GM21737 (cell line): ENCODE measurements around the gene NUP133.
"Not testable (repeated sequence)": the region's sequence is repeated elsewhere in the genome, so short reads cannot be mapped to it uniquely, and the experiment has no call there.

ENCODE experiments used
- ATAC-seq: cut with Tn5 transposase; IDR thresholded peaks from one replicate; pipeline ENCODE4 v1.9.1; 2021; ENCODE audit warnings: mild to moderate bottlenecking, moderate library complexity; ENCODE audit not compliant: unreplicated experiment

NUP133 gene

DNA sequence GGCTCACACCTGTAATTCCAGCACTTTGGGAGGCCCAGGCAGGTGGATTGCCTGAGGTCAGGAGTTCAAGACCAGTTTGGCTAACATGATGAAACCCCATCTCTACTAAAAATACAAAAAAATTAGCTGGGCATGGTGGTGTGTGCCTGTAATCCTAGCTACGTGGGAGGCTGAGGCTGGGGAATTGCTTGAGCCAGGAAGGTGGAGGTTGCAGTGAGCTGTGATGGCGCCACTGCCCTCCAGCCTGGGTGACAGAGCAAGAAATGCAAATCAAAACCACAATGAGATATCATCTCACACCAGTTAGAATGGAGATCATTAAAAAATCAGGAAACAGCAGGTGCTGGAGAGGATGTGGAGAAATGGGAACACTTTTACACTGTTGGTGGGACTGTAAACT is 3.1 kb upstream of the NUP133 start:
- ATAC-seq: not testable (repeated sequence)

DNA sequence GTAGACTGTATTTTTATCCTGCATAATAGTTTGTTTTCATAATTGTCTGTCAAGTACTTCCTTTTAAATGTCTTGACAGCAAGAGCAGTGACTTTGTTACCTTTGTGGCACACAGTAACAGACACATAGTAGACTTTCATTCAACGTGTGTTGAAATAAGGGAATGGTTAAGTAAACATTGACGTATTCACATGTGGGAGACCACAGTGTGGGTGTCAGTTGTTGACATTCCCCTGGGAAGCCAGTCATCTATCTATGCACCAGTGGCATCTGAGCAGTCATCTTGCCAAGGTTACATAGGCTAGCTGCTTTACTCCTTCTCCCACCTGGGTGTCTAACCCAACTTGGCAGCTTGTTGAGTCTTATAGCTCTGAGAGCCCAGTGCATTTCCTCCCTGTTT is 1.4 kb upstream of the NUP133 start:
- no peak for ATAC-seq

DNA sequence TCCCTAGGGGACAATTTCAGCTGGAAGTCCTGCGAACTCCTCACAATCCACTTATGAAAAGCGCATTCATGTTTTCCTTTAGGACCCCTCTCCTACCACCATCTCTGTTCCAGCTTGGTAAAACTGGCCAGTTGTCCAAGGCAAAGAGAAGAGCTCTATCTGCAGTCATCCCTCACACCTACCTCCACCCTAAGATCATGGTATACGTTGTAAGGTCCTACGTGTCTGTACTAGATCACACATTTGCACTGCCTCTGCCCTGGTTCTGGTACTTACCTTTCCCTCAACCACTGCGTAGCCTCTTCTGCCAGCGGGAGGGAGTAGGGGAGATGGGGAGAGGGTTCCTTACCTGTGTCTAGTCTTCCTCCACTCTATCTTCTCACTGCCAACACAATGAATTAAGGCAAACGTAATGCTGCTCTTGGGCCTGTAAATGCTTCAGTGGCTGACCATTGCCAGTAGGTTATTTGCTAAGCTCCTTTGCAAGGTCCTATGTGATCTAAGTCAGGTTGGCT is 739 bp upstream of the NUP133 start:
- ATAC-seq: no peak

DNA sequence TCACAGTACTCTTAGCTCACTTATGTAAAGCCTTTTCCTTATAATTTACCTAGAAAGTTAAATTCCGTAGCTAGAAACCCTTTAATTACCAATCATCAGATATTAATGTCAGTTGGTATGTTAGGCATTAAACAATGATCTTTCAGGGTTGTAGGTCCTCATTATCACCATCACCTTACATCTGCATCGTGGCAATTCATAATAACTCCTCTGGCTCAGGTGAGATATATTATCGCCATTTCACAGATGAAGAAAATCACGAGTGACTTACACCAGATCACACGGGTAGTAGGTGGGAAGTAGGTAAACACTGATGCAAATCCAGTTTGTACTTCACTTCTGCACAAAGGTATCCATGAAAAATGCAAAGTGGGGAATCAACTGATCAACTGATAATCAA is 639 bp downstream of the NUP133 start:
- peak; percentile 12 for ATAC-seq

DNA sequence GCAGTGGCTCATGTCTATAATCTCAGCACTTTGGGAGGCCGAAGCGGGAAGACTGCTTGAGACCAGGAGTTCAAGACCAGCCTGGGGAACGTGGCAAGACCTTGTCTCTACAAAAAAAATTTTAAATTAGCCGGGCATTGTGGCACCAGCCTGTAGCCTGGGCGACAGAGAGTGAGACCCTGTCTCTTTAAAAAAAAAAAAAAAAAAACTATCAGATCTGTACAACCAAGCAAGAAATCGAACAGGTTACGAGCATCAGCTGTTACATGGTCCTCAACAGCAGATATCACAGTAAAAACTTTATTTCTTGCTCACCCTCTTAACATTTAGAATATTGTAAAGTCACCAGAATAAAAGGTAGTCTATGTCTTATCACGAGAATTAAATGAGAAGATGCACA is 1.5 kb downstream of the NUP133 start:
- ATAC-seq: no peak

DNA sequence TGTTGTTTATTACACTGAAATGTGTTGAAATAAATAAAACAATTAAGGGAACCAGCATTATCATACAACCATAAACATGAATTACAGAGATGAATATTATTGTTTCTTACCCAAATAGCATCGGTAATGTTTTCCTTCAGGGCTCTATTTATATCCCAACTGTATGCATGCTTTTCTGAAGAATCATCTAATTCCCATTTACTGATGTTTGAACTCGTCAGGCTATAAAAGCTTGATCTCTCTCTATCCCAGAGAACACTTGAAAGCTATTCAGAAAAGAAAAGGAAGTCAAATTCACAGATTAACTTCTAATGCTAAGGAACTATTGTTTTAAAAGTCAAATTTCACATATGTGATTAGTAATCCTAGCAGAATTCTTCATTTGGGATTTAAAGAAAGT is 12.4 kb downstream of the NUP133 start:
- no peak for ATAC-seq

DNA sequence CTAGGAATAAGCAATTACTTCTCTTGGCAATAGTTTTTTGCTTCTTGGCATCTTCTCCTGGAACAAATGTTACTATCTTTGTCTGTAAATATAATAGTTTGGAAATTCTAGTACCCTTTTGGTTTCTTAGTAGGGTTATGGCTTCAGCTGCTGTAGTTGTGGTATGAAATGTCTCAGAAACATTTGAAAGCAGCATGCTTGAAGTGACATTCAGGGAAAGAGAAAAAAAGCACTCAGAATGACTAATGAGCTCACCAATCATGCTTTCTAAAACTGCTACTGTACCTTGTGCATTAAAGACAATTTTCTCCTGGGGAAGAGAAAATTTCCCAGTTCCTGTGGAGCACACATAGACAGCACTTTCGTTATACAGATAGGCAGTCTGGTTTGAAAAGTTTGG is 21.0 kb downstream of the NUP133 start:
- no peak for ATAC-seq

DNA sequence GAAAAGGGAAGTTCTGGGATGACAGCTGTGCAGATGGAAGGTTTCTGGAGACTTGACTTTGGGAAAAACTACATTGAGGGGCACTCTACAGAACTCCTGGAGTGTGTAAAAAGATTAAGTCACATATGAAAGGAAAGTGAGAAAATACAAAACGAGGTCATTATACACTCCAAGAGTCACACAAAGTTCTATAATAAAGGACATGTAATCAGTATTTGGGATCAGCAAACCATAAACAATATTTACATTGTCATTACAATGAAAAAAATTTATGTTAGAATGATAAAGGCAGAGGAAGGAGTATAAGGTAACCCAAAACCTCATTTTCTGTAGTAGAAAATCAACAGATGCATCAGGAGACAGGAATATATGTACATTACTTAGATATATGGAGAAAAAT is 22.8 kb downstream of the NUP133 start:
- no peak for ATAC-seq

DNA sequence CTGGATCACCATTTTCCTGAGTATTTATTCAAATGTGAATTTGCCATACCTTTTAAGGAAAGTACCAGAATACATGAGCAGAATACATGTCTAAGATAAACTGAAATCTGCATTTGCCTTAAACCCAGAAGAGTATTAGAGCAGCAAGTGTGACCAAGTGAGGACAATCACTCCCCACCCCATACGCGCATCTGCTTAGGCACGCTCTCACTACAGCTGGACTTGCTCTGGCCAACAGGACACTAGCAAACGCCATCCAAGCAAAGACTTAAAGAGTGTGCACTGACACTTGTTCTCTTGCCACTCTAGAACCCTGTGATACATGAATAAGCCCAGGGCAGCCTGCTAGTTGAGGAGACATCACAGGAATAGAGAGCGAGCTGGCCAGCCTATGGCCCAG is 25.6 kb downstream of the NUP133 start:
- ATAC-seq: no peak

DNA sequence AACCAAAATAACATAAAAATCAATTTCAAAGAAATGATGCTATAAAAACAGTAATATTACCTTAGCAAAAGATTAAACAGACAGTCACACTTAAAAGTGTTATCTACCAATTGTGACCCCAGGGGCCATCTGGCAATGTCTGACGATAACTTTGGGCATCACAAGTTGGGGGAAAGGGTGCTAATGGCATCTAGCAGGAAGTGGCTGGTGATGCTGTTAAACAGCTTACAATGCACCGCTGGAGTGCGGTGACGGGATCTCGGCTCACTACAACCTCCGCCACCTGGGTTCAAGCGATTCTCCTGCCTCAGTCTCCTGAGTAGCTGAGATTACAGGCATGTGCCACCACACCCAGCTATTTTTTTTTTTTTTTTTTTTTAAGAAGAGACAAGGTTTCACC is 27.6 kb downstream of the NUP133 start:
- ATAC-seq: no peak

DNA sequence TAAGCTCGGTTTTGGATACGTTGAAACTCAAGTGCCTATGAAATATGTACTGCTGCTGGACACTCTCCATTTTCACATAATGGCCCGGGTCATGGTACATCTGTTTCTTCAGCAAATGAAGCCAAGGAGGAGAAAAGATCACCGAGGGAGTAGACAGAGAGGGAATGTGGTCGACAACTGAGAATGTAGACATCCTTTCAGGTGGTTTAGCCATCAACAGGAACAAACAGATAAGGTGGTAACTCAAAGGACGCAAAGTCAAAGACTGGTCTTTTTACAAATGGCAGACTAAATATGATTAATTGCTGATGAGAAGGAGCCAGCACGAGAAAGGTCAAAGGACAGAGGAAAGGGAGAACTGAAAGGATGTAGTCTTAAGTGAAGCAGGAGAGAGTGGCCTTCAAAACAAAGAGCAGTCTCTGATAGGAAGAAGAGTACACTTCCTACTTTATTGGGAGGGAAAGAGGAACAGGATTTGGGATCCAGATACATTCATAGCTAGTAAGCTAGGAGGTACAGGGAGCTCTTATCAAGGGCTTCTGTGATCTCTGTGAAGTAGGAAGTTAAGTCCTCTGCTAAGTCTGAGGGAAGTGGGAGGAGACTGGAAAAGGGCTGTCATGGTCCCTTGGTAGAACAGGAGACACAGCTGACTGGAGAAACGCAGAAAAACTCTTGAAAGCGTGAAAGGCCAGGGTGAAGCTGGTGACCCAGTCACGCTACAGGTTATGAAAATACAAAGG is 28.3 kb downstream of the NUP133 start:
- ATAC-seq: peak; percentile 68

DNA sequence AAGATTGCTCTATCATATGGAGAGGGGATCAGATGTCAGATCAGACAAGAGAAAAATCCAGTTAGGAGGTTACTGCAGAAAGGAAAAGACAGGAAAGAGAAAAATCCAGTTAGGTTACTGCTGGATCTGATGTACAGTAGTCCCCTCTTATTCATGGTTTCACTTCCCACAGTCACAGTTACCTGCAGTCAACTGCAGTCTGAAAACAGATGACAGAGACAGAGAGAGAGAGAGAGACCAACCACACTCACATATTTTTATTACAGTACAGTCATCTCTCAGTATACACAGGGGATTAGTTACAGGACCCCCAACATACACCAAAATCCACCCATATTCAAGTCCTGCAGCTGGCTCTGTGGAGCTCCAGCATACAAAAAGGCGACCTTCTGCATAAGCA is 29.3 kb downstream of the NUP133 start:
- ATAC-seq: peak; percentile 57

DNA sequence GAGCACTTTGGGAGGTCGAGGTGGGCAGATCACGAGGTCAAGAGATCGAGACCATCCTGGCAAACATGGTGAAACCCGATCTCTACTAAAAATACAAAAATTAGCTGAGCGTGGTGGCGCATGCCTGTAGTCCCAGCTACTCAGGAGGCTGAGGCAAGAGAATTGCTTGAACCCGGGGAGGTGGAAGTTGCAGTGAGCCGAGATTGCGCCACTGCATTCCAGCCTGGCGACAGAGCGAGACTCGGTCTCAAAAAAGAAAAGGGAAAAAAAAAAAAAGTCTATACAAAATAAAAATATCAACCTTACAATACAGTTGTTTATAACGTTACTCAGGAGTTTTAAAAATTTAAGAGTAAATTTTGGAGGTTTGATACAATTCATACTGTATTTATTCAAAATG is 32.3 kb downstream of the NUP133 start:
- not testable (repeated sequence) for ATAC-seq

DNA sequence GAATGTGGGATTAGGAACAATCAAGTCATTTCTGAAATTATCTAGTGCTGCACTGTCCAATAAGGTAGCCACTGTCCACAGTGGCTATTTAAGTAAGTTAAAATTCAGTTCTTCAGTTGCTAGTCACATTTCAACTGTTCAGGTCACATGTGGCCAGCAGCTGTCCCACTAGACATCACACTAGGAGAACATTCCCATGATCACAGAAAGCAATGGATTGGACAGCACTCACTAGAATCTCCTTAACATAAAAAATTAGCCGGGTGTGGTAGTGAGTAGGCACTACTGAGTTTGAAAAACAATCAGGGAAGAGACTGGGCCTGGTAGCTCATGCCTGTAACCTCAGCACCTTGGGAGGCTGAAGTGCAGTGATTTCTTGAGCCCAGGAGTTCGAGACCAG is 33.6 kb downstream of the NUP133 start:
- ATAC-seq: no peak

DNA sequence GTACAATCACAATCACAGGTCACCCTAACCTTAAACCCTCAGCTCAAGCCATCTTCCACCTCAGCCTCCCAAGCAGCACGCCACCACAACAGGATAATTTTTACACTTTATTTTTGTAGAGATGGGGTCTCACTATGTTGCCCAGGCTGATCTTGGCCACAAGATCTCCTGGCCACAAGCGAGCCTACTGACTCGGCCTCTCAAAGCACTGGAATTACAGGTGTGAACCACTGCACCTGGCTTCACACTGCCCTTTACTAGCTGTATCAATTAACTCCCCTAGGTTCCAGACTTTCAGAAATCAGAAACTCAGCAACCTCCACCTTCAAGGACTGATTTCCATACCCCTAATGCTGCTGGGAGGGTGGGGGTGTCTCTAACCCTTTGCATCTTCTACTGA is 37.0 kb downstream of the NUP133 start:
- no peak for ATAC-seq

DNA sequence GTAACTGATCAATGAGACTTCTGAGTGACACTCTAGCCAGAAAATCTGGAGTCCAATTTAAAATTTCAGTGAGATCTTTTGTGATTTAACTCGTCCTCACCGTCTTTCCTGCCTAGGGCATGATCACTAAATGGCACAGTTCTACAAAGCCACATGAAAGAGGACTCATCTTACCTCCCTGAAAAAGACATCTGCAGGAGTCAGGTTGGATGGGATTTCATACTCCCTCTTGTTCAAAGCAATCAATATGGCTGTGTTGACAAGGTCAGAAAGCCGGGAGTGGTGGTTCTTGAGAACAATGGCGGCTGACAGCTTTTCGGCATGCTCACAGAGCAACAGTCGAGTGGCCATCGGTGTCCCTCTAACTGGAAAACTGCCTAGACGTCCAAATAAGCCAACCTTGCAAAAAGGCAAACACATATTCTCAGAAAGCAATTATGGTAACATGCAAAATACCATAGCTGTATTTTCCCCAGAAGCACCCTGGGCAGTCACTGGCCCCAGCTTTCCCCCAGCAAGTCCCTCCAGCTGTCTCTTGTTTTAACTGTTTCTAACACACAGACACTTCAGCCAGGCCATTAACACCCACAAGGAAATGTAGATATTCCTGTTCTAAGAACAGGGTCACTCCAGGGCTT is 37.6 kb downstream of the NUP133 start:
- ATAC-seq: no peak

DNA sequence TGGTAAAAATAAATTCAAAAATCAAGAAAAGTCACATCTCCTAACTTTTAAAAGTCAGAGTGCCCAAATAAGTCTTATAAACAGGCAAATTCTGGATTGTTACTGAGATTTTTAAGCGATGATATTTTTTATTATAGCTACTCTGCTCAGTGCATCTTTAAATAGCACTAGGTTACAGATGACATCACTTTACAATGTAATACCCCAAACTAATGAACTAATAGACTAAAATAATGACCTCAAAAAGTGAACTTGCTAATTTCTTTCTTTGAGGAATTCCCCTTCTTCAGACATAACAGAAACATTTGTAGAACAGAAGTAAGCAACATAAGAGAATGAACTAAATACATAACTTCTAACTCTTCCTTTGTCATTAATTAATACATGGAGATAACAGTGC is 41.3 kb downstream of the NUP133 start:
- ATAC-seq: no peak

DNA sequence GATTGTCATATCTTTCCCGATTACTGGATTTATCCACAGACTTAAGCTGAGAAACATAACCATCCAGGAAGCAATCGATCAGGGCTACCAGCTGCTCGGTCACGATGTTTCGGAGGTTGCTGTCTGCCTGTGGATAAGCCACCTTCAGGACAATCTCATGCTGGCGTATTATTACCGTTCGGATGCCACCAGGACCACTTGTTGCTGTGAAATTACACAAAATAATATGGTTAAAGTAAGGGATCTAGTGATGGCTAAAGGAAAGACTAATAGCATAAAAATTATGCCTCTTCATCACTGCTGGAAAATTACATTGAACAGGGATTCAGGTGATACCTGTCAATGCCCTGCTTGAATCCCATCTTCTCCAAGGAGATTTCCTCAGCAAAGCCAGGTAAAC is 43.5 kb downstream of the NUP133 start:
- no peak for ATAC-seq

DNA sequence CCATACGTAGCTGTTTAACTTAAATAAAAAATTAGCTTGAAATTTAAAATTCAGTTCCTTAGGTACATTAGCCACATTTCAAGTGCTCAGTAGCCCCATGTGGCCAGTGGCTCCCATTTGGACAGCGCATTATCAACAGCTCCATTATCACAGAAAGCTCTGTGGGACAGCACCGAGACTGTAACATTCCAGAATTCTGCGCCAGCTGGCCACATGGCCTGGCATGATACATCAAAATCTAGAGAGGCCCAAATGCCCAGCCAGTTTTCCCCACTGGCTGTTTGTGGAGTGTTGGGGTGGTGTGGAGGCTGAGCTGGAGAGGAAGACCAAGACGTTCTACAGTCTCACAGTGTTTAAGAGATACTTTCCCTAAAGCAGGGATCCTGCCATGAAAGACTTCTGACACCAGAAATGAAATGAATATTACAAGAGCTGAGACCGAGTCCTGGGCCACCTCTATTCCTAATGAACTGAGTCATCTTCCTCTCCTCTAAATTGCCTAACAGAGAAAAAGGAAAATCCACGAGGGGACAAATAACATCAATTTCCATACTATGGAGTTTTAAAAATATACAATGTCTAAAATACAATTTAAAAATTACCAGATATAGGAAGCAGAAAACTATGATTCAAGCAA is 47.0 kb downstream of the NUP133 start:
- no peak for ATAC-seq

DNA sequence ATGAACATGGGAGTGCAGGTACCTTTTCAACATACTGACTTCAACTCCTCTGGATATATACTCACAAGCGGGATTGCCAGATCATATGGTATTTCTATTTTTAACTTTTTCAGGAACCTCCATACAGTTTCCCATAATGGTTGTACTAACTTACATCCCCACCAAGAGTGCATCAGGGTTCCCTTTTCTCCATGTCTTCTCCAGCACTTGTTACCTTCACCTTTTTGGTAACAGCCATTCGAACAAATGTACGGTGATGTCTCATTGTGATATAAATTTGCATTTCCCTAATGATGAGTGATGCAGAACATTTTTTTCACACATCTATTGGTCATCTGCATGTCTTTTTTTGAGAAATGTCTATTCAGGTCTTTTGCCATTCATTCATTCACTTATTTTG is 48.3 kb downstream of the NUP133 start:
- no peak for ATAC-seq

DNA sequence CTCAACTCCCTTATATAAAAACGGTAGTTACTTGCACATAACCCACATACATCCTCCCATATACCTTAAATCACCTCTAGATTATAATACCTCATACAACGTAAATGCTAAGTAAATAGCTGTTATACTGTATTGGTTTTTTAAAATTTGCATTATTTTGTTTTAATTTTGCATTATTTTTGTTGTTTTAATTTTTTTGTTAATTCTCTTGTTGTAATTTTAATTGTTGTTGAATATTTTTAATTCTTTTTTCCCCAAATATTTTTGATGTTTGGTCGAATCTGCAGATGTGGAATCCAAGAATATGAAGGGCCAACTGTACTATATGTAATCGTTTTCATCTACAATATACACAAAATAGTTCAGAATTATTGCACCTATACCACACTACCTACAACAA is 50.7 kb downstream of the NUP133 start:
- no peak for ATAC-seq

DNA sequence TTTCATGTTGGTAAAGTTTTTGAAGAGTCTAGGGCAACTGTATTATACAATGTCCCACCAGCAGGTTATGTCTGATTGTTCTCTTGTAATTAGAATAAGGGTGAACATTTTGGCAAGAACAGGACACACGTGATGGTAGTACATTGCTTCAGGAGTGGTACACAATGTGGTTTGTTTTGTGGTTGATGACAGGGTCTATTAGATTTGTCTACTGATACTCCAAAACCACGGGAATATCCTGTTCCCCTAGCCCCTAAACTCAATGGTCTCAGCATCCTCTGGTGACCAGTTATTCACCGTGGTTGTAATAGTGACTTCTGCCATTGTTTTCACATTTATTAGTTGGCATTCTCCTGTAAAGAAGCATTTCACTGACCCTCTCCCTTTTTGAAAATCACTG is 52.1 kb downstream of the NUP133 start:
- no peak for ATAC-seq
